H9 (cell line): ENCODE results near the gene NCK1. TPM values are rescaled to one million over a fixed set of nuclear protein-coding genes. Genes with fewer than 3 reads are reported as not detected.

Experiments
- DNase-seq: peaks from one replicate; pipeline ENCODE4 v3.0.0-alpha.2; 2017
- H2AFZ ChIP-seq: one replicate; pipeline ENCODE4 v1.6.1; 2013; ENCODE audit warnings: mild to moderate bottlenecking, low read length, control low read depth, moderate library complexity
- H2AK5ac ChIP-seq: 2 replicates; pipeline ENCODE4 v1.6.1; 2013; ENCODE audit warnings: low read length, control low read depth, mixed read lengths; ENCODE audit not compliant: insufficient read length
- H2BK120ac ChIP-seq: one replicate; pipeline ENCODE4 v1.6.1; 2013; ENCODE audit warnings: low read depth, mild to moderate bottlenecking, low read length, control low read depth, inconsistent platforms; ENCODE audit not compliant: poor library complexity, severe bottlenecking
- H2BK12ac ChIP-seq: 2 replicates; pipeline ENCODE4 v1.6.1; 2013; ENCODE audit warnings: low read length, control low read depth, mixed read lengths, low read depth; ENCODE audit not compliant: insufficient read length
- H2BK15ac ChIP-seq: 2 replicates; pipeline ENCODE4 v1.6.1; 2013; ENCODE audit warnings: low read depth, low read length, control low read depth
- H2BK20ac ChIP-seq: one replicate; pipeline ENCODE4 v1.6.1; 2013; ENCODE audit warnings: low read depth, mild to moderate bottlenecking, low read length, control low read depth, inconsistent platforms; ENCODE audit not compliant: poor library complexity, severe bottlenecking
- H2BK5ac ChIP-seq: 2 replicates; pipeline ENCODE4 v1.6.1; 2013; ENCODE audit warnings: low read length, control low read depth, mixed read lengths; ENCODE audit not compliant: insufficient read length
- H3K14ac ChIP-seq: 2 replicates; pipeline ENCODE4 v1.6.1; 2013; ENCODE audit warnings: low read length, control low read depth; ENCODE audit not compliant: insufficient read depth
- H3K18ac ChIP-seq: 2 replicates; pipeline ENCODE4 v1.6.1; 2013; ENCODE audit warnings: low read depth, mild to moderate bottlenecking, mixed read lengths, low read length, control low read depth; ENCODE audit not compliant: insufficient read length
- H3K23ac ChIP-seq: 2 replicates; pipeline ENCODE4 v1.6.1; 2013; ENCODE audit warnings: low read length, control low read depth, mixed read lengths, low read depth; ENCODE audit not compliant: insufficient read length
- H3K23me2 ChIP-seq: 2 replicates; pipeline ENCODE4 v1.6.1; 2013; ENCODE audit warnings: low read depth, mild to moderate bottlenecking, mixed read lengths, low read length, control low read depth; ENCODE audit not compliant: insufficient read length, poor library complexity, severe bottlenecking
- H3K27ac ChIP-seq: 2 replicates; pipeline ENCODE4 v1.5.1; 2013; ENCODE audit warnings: low read length, control low read depth, mixed read lengths, low read depth; ENCODE audit not compliant: insufficient read length
- H3K27me3 ChIP-seq: 2 replicates; pipeline ENCODE4 v1.6.1; 2013; ENCODE audit warnings: low read length, control low read depth, inconsistent platforms; ENCODE audit not compliant: insufficient read depth
- H3K4ac ChIP-seq: 2 replicates; pipeline ENCODE4 v1.6.1; 2013; ENCODE audit warnings: low read depth, mild to moderate bottlenecking, control low read depth, inconsistent platforms, low read length, moderate library complexity
- H3K4me1 ChIP-seq: 2 replicates; pipeline ENCODE4 v1.6.1; 2013; ENCODE audit warnings: low read length, control low read depth, inconsistent platforms; ENCODE audit not compliant: insufficient read depth
- H3K4me2 ChIP-seq: 2 replicates; pipeline ENCODE4 v1.6.1; 2013; ENCODE audit warnings: low read length, control low read depth, mixed read lengths; ENCODE audit not compliant: insufficient read length, insufficient read depth
- H3K56ac ChIP-seq: 2 replicates; pipeline ENCODE4 v1.6.1; 2013; ENCODE audit warnings: low read depth, mild to moderate bottlenecking, mixed read lengths, low read length, control low read depth; ENCODE audit not compliant: insufficient read length
- H3K79me1 ChIP-seq: 2 replicates; pipeline ENCODE4 v1.6.1; 2013; ENCODE audit warnings: low read depth, mild to moderate bottlenecking, moderate library complexity, low read length, control low read depth, inconsistent platforms; ENCODE audit not compliant: insufficient read depth, poor library complexity, severe bottlenecking
- H3K79me2 ChIP-seq: 2 replicates; pipeline ENCODE4 v1.6.1; 2013; ENCODE audit warnings: low read length, control low read depth, inconsistent platforms; ENCODE audit not compliant: insufficient read depth
- H3K9ac ChIP-seq: 2 replicates; pipeline ENCODE4 v1.6.1; 2013; ENCODE audit warnings: low read length, control low read depth, mixed read lengths; ENCODE audit not compliant: insufficient read length; ENCODE audit errors: extremely low read depth
- H3K9me3 ChIP-seq: one replicate; pipeline ENCODE4 v1.6.1; 2013; ENCODE audit warnings: low read depth, low read length, inconsistent platforms; ENCODE audit not compliant: control insufficient read depth
- H3T11ph ChIP-seq: one replicate; pipeline ENCODE4 v1.6.1; 2013; ENCODE audit warnings: mild to moderate bottlenecking, low read length, control low read depth, inconsistent platforms
- H4K20me1 ChIP-seq: one replicate; pipeline ENCODE4 v1.6.1; 2013; ENCODE audit not compliant: control insufficient read depth, insufficient read length, insufficient read depth
- H4K5ac ChIP-seq: 2 replicates; pipeline ENCODE4 v1.6.1; 2013; ENCODE audit warnings: low read depth, mild to moderate bottlenecking, mixed read lengths, low read length, control low read depth; ENCODE audit not compliant: insufficient read length
- H4K8ac ChIP-seq: replicated peaks from 2 replicates; pipeline ENCODE4 v1.6.1; 2013; ENCODE audit warnings: low read length, control low read depth, mixed read lengths, low read depth; ENCODE audit not compliant: insufficient read length
- H4K91ac ChIP-seq: 2 replicates; pipeline ENCODE4 v1.6.1; 2013; ENCODE audit warnings: low read depth, mild to moderate bottlenecking, moderate library complexity, mixed read lengths, low read length, control low read depth; ENCODE audit not compliant: insufficient read length
- H3K27ac Mint-ChIP-seq, 3 experiments: 2 replicates in 2 of 3; 3 replicates in 1 of 3; pipeline ENCODE4 v1.8.0; 2020 to 2021; ENCODE audit warnings: mixed read lengths in 3 of 3, mild to moderate bottlenecking in 1 of 3, moderate library complexity in 1 of 3
- H3K27me3 Mint-ChIP-seq: 2 replicates; pipeline ENCODE4 v1.8.0; 2021; ENCODE audit warnings: low read depth, mild to moderate bottlenecking, moderate library complexity, mixed read lengths
- H3K36me3 Mint-ChIP-seq, 3 experiments: 2 replicates in 2 of 3; 3 replicates in 1 of 3; pipeline ENCODE4 v1.8.0; 2020 to 2021; ENCODE audit warnings: low read depth in 3 of 3, mixed read lengths in 3 of 3; ENCODE audit not compliant: insufficient read depth in 1 of 3
- H3K4me1 Mint-ChIP-seq, 2 experiments: 2 replicates each; pipeline ENCODE4 v1.8.0; 2020; ENCODE audit warnings: mixed read lengths in 2 of 2
- H3K4me3 Mint-ChIP-seq, 2 experiments: 2 replicates in 1 of 2; 3 replicates in 1 of 2; pipeline ENCODE4 v1.8.0; 2020 to 2021; ENCODE audit warnings: mild to moderate bottlenecking in 2 of 2, mixed read lengths in 2 of 2, moderate library complexity in 1 of 2
- H3K9me3 Mint-ChIP-seq, 2 experiments: 2 replicates in 1 of 2; 3 replicates in 1 of 2; pipeline ENCODE4 v1.8.0; 2020; ENCODE audit warnings: mild to moderate bottlenecking in 2 of 2, mixed read lengths in 2 of 2, moderate library complexity in 1 of 2
- WGBS: extraction: QIAGEN DNeasy Blood & Tissue Kit; methylation state at CpG from one replicate; pipeline ENCODE4 v1.1.7; 2013; ENCODE audit warnings: missing lambda C conversion rate, low lambda C conversion rate, mixed read lengths; ENCODE audit not compliant: insufficient read length; ENCODE audit errors: extremely low coverage; 5-methylcytosine and 5-hydroxymethylcytosine counted together
- total RNA-seq: library from RNA; stranded (reverse); gene quantifications from 2 replicates; pipeline ENCODE4 v1.2.1, GENCODE V29; 2021
- TF ChIP-seq, protein P1 (sequence below): fragments of 200-600 bp; sonication (generic); conservative IDR thresholded peaks from 3 replicates; pipeline ENCODE4 v1.8.0; 2021; ENCODE audit warnings: antibody characterized with exemption, mild to moderate bottlenecking

NCK1 gene
- total RNA-seq, 1 experiment from 2014 or later: 26.4 TPM

DNA sequence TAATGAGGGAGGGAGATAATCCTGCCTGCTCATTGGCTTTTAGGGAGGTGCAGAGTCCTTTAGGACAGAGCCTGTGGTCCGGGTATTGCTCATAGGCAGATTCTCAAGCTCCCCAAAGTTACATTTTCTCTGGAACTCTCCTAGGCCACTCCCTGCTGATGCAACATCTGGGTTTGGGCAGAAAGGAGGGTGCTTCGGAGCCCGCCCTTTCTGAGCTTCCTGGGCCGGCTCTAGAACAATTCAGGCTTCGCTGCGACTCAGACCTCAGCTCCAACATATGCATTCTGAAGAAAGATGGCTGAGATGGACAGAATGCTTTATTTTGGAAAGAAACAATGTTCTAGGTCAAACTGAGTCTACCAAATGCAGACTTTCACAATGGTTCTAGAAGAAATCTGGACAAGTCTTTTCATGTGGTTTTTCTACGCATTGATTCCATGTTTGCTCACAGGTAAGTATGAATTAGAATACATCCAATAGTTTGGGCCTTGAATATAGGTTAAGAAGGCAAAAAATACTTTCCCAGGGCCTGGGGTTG lies 95.8 kb downstream of the NCK1 start, which contains the start of gene IL20RB:
Gene IL20RB (plus strand): TSS at position 233 of the 538 bp plus-strand sequence. CDS start 131 bp downstream, at position 364.
- TF ChIP-seq, protein P1, sequence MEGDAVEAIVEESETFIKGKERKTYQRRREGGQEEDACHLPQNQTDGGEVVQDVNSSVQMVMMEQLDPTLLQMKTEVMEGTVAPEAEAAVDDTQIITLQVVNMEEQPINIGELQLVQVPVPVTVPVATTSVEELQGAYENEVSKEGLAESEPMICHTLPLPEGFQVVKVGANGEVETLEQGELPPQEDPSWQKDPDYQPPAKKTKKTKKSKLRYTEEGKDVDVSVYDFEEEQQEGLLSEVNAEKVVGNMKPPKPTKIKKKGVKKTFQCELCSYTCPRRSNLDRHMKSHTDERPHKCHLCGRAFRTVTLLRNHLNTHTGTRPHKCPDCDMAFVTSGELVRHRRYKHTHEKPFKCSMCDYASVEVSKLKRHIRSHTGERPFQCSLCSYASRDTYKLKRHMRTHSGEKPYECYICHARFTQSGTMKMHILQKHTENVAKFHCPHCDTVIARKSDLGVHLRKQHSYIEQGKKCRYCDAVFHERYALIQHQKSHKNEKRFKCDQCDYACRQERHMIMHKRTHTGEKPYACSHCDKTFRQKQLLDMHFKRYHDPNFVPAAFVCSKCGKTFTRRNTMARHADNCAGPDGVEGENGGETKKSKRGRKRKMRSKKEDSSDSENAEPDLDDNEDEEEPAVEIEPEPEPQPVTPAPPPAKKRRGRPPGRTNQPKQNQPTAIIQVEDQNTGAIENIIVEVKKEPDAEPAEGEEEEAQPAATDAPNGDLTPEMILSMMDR: no peak
- Histone ChIP-seq H2AFZ (no peak within 1 kb of the TSS), H3K4ac (no peak within 1 kb of the TSS), H3K4me2 (no peak within 1 kb of the TSS), H3K79me2 (no peaks in the 10 kb centered on the region), H2AK5ac (no peak within 1 kb of the TSS), H2BK20ac (no peak within 1 kb of the TSS), H2BK12ac (no peak within 1 kb of the TSS), H3K9ac (no peak within 1 kb of the TSS), H4K91ac (no peak within 1 kb of the TSS), H3K27me3 (no peaks in the 10 kb centered on the region), H3K23ac (no peak within 1 kb of the TSS), H2BK120ac (no peak within 1 kb of the TSS), H4K20me1 (no peaks in the 10 kb centered on the region), H3K56ac (no peak within 1 kb of the TSS), H3K18ac (no peak within 1 kb of the TSS), H3K9me3 (no peaks in the 10 kb centered on the region), H4K8ac (no peak within 1 kb of the TSS), H3K27ac (no peak within 1 kb of the TSS), H2BK15ac (no peak within 1 kb of the TSS), H3K14ac (no peak within 1 kb of the TSS), H3K79me1 (no peaks in the 10 kb centered on the region), H3K4me1 (peaks cover 2% of the 10 kb centered on the region; the same call in 1 of the 2 replicates), H3K23me2 (no peaks in the 10 kb centered on the region), H3T11ph (no peak within 1 kb of the TSS), H2BK5ac (no peak within 1 kb of the TSS), H4K5ac (no peak within 1 kb of the TSS)
- peaks cover 23 to 27% of the 10 kb centered on the region in 2 experiments for H3K4me1 Mint-ChIP-seq
- no CpG with 5 or more reads among the region's 7 CpGs for WGBS
- no peaks in the 10 kb centered on the region for H3K9me3 Mint-ChIP-seq
- H3K36me3 Mint-ChIP-seq: no peaks in the 10 kb centered on the region
- peak; percentile 32 for DNase-seq
- peak within 1 kb of the TSS in 2 of 3 experiments; percentile 16 to 17; a peak in 3 of 7 replicates for H3K27ac Mint-ChIP-seq
- H3K27me3 Mint-ChIP-seq: no peaks in the 10 kb centered on the region
- H3K4me3 Mint-ChIP-seq: no peak within 1 kb of the TSS
